ENCODE measurements around the gene RYR2.
"Not testable (repeated sequence)": the region's sequence is repeated elsewhere in the genome, so short reads cannot be mapped to it uniquely, and the experiment has no call there.

Gene RYR2

DNA sequence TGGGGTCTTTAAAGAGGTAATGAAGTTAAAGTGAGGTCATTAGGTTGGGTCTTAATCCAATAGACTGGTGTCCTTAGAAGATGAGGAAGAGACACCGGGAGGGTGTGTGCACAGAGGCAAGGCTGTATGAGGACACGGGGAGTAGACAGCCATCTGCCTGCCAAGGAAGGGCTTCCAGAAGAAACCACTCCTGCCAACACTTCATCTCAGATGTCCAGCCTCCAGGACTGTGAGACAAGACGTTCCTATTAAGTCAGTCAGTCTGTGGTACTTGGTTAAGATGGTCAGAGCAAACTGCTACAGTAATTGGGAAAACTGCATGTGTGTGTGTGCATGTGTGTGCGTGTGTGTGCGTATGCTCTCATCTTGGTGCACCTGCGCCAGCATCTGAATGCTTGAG lies 77.1 kb downstream of the RYR2 start:
- TF ChIP-seq, protein P1, sequence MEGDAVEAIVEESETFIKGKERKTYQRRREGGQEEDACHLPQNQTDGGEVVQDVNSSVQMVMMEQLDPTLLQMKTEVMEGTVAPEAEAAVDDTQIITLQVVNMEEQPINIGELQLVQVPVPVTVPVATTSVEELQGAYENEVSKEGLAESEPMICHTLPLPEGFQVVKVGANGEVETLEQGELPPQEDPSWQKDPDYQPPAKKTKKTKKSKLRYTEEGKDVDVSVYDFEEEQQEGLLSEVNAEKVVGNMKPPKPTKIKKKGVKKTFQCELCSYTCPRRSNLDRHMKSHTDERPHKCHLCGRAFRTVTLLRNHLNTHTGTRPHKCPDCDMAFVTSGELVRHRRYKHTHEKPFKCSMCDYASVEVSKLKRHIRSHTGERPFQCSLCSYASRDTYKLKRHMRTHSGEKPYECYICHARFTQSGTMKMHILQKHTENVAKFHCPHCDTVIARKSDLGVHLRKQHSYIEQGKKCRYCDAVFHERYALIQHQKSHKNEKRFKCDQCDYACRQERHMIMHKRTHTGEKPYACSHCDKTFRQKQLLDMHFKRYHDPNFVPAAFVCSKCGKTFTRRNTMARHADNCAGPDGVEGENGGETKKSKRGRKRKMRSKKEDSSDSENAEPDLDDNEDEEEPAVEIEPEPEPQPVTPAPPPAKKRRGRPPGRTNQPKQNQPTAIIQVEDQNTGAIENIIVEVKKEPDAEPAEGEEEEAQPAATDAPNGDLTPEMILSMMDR (IDR thresholded peaks at IDR 0.05; ENCODE audit: low read depth, low read length) = no peak
- no peak overlapping the region for H3K4me3 ChIP-seq (ENCODE audit: low read depth, low read length)

DNA sequence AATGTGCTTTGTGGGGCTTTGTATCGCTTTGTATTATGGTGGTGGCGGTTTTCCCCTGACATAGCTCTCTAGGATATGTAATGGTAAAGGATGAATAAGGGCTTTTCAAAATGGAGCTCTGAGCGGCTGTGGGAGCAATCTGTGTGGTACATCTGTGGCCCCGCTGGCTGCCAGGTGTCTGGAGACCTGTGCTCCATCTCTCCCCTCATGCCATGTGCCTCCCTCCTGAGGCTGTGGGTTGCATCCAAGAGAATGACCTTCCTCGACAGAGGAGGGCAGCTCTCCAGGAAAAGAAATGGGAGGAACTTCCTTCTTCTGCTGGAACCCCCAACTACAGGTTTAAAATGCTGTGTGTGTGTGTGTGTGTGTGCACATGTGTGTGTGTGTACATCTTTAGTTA lies 78.7 kb downstream of the RYR2 start:
- TF ChIP-seq, protein P1 (IDR thresholded peaks at IDR 0.05; ENCODE audit: low read depth, low read length) = no peak
- H3K4me3 ChIP-seq (ENCODE audit: low read depth, low read length) = no peak overlapping the region

DNA sequence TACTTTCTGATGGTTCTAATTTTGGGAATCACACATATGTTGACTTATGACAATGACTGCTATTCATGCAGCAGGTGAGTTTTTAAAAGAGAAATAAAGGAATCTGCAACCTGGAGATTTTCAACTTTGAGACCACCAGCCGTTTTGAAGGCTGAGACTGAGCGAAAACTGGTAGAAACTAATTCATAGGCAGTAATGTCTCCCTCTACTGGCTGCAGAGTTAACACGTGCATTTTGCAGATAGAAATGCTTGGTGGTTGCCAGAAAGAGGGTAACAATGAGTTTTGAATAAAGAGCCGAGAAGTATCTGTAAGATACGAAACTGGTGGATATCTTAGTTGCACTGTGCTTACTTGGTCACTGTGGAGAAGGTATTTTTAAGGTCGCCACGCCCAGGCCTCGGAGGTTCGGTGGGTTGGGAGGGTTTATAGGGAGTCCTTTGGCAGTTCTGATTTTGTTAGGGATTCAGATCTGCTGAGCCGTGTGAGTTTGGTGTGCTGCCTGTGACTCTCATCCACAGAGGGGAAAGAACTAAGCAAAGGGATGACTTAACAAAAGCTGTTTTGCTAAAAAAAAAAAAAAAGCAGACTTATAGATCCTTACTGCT lies 83.0 kb downstream of the RYR2 start:
- TF ChIP-seq, protein P1 (IDR thresholded peaks at IDR 0.05; ENCODE audit: low read depth, low read length) = no peak
- no peak overlapping the region for H3K4me3 ChIP-seq (ENCODE audit: low read depth, low read length)

DNA sequence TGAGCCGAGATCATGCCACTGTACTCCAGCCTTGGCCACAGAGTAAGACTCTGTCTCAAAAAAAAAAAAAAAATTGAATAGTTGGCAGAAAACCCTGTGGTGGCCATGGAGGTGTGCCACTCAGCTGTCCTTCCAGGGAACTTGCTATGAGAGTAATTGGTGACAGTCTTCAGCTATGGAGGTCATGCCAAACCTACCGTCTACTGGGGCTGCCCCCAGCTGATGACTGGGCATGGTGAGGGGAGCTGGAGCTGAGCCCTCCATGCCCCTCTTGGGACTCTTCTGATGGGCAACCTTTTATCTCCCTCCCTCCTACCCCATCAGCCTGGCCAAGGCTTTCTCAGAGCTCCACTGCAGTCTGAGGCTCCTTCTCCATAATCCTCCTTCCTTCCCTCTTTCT lies 84.2 kb downstream of the RYR2 start:
- TF ChIP-seq, protein P1 (IDR thresholded peaks at IDR 0.05; ENCODE audit: low read depth, low read length) = no peak
- H3K4me3 ChIP-seq (ENCODE audit: low read depth, low read length) = no peak overlapping the region

DNA sequence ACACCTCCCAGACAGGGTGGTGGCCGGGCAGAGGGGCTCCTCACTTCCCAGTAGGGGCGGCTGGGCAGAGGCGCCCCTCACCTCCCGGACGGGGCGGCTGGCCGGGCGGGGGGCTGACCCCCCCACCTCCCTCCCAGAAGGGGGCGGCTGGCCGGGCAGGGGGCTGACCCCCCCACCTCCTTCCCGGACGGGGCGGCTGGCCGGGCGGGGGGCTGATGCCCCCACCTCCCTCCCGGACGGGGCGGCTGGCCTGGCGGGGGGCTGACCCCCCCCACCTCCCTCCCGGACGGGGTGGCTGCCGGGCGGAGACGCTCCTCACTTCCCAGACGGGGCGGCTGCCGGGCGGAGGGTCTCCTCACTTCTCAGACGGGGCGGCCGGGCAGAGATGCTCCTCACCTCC lies 85.3 kb downstream of the RYR2 start:
- not testable (repeated sequence) for H3K4me3 ChIP-seq (ENCODE audit: low read depth, low read length)

DNA sequence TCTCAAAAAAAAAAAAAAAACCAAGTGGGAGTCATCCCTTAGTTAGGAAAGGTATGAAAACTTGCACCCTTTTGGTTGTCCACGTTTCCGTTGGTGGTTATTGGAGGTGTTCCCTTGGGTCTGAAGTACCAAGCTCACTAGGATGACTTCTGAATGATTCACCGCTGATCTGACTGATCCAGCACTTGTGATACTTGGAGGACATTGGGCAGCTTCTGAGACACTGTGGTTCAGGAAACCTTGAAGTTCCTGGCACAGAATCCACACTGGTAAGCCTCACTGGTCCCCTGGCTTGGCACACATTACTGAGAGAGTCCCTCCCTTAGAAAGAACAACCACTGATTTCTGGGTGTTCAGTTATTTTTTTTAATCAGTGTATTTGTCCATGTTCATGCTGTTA lies 91.9 kb downstream of the RYR2 start:
- TF ChIP-seq, protein P1 (IDR thresholded peaks at IDR 0.05; ENCODE audit: low read depth, low read length) = no peak
- H3K4me3 ChIP-seq (ENCODE audit: low read depth, low read length) = no peak overlapping the region

DNA sequence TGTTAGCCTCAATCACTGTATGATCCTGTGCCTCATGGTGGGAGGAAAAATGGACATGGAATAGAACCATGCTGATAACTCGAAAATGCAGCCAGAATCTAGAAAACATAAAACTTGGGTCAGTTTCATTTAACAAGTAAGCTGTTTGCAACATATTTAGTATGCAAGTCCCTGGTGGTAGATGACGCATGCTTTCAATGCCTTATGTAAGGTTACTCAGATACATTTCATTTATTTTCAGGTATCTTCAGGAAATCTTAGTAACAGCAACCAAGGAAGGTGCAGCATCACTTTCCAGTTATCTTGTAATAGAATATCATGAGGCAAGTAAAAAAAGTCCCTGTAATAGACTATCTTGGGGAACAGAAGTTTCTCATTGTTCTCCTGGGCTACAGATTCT lies 92.9 kb downstream of the RYR2 start:
- H3K4me3 ChIP-seq (ENCODE audit: low read depth, low read length) = no peak overlapping the region
- TF ChIP-seq, protein P1 (IDR thresholded peaks at IDR 0.05; ENCODE audit: low read depth, low read length) = no peak

DNA sequence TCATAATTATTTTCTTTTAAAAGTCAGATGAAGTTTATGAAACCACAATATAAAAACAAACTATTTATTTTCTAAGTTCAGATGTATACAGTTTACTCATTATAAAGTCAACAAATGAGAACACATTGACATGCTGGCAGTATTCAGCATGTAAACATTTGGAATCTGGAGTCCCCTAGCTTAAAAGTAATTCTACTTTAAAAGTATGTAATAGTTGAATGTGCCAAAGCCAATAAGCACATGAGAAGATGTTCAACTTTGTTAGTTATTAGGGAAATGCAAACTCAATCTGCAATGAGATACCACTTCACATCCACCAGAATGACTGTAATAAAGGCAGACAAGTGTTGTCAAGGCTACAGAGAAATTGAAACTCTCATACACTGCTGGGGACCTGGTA lies 96.6 kb downstream of the RYR2 start:
- TF ChIP-seq, protein P1 (IDR thresholded peaks at IDR 0.05; ENCODE audit: low read depth, low read length) = no peak
- H3K4me3 ChIP-seq (ENCODE audit: low read depth, low read length) = no peak overlapping the region
